Amygdala (tissue), 56 donors: Measurements from ENCODE around the gene RFT1.
A peak's percentile ranks its signal among the peaks of the same experiment; 100 is the strongest.

ENCODE experiments used
- DNase-seq, 56 donors: peaks; one replicate each; lab custom pipeline; 2025; lab: John Stamatoyannopoulos, UW

Gene RFT1, protein sequence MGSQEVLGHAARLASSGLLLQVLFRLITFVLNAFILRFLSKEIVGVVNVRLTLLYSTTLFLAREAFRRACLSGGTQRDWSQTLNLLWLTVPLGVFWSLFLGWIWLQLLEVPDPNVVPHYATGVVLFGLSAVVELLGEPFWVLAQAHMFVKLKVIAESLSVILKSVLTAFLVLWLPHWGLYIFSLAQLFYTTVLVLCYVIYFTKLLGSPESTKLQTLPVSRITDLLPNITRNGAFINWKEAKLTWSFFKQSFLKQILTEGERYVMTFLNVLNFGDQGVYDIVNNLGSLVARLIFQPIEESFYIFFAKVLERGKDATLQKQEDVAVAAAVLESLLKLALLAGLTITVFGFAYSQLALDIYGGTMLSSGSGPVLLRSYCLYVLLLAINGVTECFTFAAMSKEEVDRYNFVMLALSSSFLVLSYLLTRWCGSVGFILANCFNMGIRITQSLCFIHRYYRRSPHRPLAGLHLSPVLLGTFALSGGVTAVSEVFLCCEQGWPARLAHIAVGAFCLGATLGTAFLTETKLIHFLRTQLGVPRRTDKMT

DNA sequence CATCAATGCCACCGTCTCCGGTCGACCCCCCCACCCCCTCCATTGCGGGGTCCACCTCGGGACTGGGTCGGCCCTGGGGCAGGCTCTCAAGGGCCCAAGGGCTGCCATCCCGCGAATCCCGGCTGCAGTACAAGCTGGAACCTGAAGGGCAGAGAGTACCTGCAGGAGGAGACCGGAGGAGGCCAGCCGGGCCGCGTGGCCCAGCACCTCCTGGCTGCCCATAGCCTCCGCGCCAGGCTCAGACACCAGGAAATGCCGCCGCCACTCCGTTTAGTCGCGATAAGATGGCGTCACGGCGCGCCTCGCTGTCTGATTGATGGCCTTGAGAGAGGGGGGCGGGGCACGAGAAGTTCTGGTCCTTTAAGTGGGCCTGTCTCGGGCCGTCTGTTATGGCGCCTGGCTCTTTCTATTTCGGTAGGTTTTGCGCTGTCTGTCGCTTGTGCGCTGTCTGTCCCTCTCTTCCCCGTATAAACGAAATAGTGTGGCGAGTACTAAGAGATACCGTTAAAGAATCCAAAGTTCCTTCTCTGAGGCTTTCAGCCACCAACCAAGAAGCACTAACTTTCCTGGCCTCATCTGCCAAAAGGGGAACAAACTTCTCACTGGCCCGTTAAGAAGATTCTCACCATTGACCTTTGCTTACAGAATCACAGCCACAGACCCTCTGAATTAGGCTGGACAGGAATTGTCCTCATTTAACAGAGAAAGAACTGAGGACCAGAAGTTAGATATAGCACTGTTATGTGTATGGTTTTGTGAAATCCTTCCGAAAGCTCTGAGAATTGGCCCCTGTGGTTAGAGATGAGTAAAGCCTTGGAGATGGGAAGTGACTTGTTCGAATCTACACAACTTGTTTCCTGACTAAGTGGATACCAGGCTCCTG lies at the start of gene RFT1:
RFT1 (minus strand) TSS at position 257 of the 883 bp plus-strand sequence; CDS start at position 222, 35 bp downstream.
- DNase-seq, result peak; percentile 66 to 98 (median 91)

DNA sequence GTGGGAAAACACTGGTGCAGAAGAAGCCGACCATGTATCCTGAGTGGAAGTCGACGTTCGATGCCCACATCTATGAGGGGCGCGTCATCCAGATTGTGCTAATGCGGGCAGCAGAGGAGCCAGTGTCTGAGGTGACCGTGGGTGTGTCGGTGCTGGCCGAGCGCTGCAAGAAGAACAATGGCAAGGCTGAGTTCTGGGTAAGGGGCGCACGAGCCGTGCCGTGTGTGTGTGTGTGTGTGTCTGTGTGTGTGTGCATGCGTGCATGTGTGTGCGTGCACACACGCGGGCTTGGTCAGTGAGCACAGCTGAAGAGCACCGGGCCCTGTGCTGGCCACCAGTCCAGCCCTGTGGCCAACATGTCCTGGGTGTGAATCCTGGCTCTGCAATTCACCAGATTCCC lies 49.3 kb upstream of the RFT1 start:
- no peak for DNase-seq

DNA sequence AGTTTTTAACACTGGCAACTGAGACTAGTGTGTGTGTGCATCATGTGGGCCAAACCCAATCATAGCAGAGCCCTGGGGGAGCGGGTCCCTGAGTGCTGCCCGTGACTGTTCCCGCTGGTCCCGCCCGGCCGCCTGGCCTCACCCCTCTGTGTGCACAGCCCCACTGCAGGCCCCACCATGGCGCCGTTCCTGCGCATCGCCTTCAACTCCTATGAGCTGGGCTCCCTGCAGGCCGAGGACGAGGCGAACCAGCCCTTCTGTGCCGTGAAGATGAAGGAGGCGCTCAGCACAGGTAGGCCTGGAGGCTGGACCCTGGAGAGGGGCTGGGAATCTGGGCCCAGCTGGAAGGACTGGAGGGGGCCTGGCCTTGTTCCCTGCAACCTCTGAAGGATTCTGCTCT lies 48.0 kb upstream of the RFT1 start:
- no peak for DNase-seq

DNA sequence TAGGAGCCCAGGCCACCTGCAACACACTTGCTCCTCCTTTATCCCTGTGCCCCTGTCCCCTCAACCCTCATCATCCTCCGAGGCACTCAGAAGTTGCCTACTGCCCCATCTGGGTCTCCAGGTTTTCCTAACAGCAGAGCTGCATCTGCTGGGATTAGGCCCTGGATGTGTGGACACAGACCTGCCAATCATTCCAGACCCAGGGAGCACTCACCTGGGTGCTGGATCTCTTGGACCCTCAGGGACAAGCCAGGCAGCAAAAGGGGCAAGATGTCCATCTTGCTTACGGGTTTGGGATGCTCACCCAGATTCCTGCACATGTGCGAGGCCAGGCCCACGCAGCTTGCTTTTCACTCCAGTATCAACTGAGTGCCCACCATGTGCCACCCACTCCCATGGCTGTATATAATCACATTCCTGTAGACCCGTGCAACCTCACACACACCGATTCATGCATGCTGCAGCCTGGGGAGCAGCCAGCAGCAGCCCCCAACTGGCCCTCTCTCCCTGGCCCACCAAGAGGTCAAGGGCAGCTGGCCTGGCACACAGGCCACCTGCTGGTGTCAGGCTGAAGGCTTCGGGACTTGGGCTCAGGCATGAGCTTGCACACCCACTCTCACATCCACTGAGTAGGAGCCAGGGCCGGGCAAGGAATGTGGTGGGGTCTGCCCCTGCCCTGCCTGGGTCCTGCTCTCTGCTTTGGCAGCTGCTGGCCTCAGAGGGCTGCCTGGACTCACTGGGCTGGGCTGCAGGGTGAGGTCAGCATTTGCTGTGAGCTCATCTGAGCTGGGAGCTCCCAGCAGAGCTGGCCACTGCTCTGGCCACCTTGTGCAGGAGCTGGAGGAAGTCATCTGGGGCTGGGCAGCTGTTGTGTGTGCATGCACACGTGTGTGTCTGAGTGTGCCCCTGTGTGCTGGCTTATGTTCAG lies 45.6 kb upstream of the RFT1 start:
- DNase-seq, result no peak

DNA sequence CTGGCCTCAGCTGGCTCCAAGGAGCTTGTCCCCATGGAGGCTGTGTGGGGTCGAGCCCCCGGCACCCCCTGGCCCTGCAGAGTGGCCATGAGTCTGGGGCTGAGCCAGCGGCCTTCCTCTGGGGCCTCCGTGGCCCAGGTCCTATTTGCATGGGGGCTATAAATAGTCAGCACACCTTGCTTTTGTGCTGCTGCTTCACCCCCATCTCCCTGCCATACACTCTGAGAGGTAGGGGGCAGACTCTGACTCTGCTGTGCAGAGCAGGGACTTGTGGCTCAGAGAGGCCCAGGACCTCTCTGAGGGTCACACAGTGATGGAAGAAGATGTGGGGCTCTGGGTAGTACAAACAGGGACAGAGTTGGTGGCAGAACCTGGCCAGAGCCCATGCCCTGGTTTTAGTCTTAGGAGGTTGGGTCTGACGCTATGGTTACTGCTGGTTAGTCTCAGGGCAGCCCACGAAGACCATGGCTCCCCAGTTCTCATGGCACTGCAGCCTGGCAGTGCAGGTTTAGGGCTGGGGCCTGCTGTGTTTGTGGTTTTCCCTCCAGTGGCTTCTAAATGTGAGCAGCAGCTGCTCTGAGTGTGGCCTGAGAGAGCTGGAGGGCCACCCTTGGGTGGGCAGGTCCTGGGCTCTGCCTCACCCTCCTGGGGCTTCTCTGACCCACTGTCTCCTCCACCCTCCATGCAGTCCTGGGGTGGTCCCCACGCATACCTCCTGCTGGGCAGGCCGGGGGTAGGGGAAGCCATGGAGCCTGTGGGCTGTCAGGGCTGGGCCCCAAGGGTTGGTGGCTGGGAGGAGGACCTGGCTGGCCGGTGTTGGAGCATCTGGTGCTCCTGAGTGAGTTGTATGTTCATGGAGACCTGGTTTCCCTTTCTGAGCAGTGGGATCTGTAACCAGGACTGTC lies 44.4 kb upstream of the RFT1 start:
- DNase-seq, result no peak

DNA sequence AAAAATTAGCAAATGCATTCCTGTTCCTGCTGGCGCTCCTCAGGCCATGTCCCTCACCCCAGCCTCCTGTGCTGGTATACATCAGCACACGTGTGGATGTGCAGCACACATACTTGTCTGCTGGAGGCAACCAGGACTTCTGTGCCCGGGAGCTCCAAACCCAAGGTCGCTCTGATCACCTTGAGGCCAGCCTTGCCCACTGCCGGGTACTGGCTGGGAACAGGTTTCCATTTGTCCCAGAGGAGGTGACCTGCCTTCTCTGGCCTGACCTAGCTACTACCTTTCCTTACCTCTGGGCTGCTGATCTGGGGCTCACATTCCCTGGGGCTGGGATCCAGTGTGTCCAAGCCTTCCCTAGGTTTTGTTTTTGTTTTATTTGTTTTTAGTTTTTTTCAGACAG lies 42.9 kb upstream of the RFT1 start:
- no peak for DNase-seq

DNA sequence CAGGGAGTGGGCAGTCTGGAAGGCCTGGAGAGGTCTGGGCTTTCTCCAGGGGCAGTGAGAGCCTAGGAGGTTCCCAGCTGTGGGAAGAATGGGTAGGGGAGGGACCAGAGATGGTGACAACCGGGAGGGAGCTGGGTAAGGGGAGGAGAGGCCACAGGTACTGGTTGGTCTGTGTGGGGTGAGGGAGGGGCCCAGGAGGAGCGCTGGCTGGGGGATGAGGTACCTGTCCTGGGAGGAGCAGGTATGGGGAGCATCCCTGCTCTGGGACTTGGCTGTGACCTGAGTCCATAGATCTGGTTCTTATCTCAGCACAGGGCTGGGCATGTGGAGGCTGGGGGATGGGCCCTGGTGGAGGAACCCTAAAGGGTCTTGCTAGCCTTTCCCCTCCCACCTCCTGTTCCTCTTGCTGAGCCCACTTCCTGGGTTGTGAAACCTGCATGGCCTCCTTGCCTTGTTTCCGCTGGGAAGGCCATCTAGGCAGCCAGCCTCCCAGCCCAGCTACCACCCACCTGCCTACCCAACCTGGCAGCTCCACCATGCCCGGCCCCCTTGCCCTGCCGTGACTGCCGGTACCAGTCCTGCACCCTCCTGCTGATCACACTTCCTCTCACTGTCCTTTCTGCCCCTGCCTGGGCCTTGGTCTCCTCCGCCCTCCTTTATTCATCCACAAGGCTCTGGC lies 41.7 kb upstream of the RFT1 start:
- DNase-seq, result no peak

DNA sequence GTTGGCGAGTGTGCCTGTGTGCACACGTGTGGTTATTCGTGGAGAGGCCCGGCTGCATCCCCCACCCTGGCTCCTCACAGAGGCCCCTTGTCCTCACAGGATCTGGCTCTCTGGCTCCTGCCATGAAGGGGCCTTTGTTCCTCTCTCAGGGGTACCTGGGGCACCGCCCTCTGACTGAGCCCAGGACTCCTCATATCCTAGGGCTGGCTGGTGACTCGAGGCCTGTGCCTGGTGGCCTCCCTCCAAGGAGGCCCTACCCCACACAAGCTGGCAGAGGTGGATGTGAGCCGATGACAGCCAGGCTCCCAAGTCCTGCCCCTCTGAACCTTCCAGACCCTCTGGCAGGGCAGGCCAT lies 40.8 kb upstream of the RFT1 start:
- peak in 1 of 56 donors; percentile 51 for DNase-seq

DNA sequence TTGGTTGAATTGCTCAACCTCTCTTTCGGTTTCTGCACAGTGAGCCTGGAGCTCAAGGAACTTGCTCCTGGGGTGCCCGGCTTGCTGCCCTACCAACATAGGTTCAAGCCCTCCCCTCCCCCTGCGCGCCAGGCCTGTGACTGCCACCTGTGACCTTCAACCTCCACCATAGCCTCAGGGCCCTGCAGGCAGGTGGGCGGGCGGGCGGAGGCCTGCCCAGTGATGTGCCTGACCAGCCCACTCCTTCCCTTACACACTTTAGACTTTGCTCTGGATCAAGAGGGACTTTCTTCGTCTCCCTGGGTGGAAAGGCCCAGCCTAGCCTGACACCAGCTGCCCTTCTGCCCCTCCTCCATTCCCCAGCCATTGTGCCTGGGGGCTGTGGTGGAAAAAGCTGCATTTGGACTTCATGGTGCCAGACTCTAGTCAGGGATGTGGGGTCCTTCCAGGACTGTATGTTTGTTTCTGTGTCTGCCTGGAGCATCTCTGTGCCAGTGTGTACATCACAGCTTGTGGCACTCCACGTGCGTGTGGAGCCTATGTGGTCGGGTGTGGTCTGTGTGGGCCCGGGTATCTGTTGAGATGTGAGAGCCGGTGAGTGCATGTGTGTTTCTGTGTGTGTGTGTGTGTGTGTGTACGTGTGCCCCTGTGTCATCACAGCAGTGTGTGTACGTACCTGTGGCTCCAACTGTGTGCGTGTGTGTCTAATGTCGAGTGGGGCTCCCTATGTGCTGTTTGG lies 40.3 kb upstream of the RFT1 start:
- DNase-seq, result peak in 5 of 56 donors; percentile 12 to 49 (median 28)

DNA sequence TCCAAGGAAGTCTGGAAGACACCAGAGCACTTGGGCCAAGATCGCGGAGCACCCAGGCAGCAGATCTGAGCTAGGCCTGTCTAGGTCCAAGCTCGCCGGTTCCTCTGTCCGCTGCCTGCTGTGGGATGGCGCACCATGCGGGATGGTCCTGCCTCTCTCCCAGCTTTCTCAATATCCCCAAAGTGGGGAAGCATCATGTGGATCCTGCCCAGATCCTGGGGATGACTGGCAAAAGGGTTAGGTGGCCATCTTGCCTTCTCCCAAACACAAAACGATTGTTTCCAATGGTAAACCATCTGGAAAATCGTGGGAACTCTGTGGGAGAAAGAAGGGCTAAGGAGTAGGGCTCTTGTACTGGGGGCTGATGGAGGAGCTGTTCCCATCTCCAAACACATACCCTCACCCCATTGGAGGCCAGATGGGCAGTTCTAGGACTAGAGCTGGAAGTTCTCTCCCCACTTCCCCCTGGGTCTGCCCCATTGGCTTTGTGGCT lies 39.6 kb upstream of the RFT1 start:
- peak in 1 of 56 donors; percentile 30 for DNase-seq

DNA sequence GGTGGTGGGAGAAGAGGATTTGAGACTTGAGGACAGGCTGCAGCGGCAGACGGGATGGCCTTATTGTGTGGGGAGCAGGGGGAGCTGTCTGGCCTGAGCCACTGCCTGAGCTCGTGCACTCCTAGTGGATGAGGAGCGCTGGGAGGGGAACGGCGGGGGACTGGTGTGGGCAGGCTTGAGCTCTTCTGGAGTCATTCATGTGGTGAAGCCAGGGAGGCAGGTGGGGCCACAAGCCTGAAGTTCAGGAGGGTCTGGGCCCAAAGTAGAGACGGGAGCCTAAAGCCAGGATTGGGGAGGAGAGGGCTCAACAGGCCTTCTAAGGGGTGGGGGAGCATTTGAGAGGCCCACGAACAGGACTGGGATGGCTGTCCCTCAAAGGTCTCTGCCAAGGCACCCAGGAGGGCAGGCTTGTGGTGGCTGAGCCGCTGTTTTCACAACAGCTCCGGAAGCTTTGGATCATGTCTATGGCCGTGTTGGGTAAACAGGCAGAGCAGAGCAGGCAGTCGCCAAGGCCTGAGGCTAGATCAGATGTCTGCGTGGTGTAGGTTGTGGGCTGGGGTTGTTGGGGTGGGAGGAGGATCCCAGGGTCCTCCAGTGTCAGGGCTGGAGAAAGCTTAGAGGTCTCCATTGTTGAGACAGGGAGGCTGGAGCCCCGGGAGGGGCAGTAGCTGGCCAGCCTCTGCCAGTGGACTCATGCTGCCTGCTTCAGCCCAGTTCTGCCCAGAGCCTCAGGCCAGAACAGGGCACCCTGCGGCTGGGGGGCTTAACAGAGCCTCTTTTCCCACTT lies 39.0 kb upstream of the RFT1 start:
- DNase-seq, result peak in 4 of 56 donors; percentile 21 to 33 (median 28)

DNA sequence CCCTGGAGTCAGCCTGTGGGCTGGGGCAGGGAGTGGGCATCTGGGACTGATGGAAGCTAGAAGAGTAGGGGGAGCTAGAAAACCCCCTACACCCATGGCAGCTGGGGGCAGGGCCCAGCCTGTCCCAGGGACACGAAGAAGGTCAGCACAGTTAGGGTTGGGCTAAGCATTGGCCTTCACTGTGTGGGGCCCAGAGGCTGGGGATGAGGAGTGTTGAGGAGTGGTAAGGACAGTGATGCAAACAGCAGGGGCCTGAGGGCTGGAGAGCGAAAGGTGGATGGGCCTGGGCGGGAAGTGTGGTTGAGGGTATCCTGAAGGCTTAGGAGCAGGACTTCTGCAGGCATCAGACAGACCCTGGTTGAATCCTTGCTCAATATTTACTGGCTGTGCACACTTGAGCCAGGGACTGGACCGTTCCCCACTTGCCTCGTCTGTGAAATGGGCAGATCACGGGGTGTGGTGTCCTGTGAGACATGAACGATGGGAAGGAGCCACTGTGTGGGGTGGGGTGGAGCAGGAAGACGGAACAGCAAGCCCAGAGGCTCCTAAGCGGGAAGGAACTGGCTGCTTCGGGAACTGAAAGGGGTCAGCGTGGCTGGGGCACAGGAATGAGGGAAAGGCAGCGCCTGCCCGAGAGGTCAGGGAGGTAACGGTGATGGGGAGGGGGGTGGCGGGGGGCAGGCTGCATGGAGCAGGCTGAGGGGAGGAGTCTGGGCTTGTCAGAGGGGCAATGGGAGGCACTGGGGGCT lies 38.1 kb upstream of the RFT1 start:
- no peak for DNase-seq

DNA sequence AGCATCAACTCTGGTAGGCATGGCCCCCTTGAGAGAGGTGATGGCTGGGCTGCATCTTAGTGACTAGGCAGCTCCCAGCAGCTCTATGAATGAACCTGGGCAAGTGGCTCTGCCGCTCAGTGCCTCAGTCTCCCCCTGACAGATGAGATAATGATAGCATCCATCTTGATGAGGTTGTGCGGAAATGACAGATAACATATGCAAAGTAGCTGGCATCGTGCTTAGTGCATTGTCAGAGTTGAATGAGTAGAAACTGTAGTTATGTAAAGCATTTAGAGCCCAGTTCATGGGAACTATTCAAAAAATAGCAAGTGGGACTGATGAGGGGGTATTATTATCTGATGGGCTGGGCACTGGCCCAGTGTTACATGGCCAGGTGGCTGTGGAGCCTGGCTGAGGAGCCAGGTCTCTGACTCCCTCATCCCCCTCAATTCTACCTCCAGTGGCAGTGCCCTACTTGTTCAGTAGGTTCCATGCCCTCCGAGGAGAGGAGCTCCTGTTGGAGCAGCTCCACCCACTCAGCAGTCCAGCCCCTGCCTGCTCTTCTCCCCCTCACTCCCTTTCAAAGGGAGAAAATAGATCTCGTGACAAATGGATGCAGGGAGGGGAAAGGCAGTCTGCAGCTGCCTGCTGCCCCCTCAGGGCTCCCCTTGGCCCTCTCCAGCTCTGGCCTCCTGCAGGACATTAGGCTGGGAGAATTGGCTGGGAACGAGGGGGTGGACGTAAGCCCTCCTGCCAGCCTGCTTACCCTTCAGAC lies 37.4 kb upstream of the RFT1 start:
- DNase-seq, result peak in 1 of 56 donors; percentile 19

DNA sequence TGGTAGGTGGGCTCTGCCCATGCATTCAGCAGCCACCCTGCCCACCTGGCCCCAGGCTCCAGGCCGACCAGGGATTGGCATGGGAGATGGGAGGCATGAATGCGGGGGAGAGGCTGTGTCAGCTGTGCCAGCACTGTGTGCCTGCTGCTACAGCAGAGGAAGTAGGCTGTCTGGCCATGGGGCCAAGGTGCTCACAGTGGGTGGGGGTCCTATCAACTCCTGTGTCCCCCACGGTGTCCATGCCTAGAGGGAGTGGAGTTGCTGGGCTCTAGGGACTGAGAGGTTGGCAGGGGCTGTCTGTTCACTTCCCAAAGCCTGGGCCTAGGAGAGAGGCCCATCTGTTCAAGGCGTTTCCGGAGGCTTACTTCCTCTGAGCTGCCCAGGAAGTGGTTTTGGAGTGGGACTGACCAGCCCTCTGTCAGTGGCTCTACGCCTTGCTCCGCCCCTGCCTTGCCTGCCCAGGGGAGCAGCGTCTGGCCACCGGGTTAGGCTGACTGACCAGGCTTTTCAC lies 36.6 kb upstream of the RFT1 start:
- peak in 28 of 56 donors; percentile 13 to 66 (median 35) for DNase-seq

DNA sequence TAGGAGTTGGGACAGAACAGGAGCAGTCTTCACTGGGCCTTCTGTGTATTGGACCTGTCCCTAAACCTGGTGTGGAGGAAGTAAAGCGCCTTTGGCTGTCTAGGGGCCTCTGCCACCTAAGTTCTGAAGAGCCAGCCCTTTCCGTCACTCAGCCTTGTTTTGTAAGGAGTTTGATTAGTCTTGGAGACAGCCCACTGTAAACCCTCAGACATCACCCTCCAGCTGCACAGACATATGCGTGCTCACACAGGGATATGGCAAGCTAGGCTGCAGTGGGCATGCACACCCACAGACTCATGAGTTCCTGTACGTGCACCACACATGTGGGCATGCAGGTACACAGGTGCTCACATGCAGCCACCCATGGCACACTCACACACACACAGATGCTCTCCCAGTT lies 36.0 kb upstream of the RFT1 start:
- no peak for DNase-seq
